Ovary (tissue), 9 donors: ENCODE results near the gene GABRG3. TPM values are rescaled to one million over a fixed set of nuclear protein-coding genes. Genes with fewer than 3 reads are reported as not detected.

Experiments
- DNase-seq, 5 donors: peaks; one replicate each; pipeline ENCODE4 v3.0.0-alpha.2; 2019 to 2020
- H3K27ac ChIP-seq, 2 donors: fragments of 200-600 bp; one replicate each; pipeline versions ENCODE4 v1.5.1 to v1.8.0; 2019 to 2022
- H3K27me3 ChIP-seq: fragments of 200-600 bp; one replicate; pipeline ENCODE4 v1.8.0; 2022
- H3K36me3 ChIP-seq: fragments of 200-600 bp; sonication (generic); one replicate; pipeline ENCODE4 v1.5.1; 2019
- H3K4me1 ChIP-seq: one replicate; pipeline ENCODE4 v1.8.1; 2013; ENCODE audit warnings: mild to moderate bottlenecking, moderate library complexity; ENCODE audit not compliant: insufficient read depth
- H3K4me3 ChIP-seq: fragments of 200-600 bp; sonication (generic); one replicate; pipeline ENCODE4 v1.5.1; 2017
- H3K9me3 ChIP-seq, 2 donors: fragments of 200-600 bp in 1 of 2; sonication (generic) in 1 of 2; one replicate each; pipeline versions ENCODE4 v1.5.1 to v1.8.1; 2013 to 2019; ENCODE audit warnings: mild to moderate bottlenecking in 1 of 2, moderate library complexity in 1 of 2
- EP300 ChIP-seq: sonication (generic); formaldehyde crosslinking; IDR thresholded peaks from one replicate; pipeline ENCODE4 v1.6.1; 2017; ENCODE audit warnings: antibody characterized with exemption
- POLR2A ChIP-seq: fragments of 450-650 bp; IDR thresholded peaks from one replicate; pipeline ENCODE4 v1.6.1; 2017; ENCODE audit warnings: antibody characterized with exemption, mild to moderate bottlenecking, moderate library complexity
- WGBS, 3 donors: extraction: QIAGEN DNeasy Blood & Tissue Kit in 1 of 3; methylation state at CpG; one replicate each; pipeline versions ENCODE4 v1.1.5 to v1.1.7; 2013 to 2017; 5-methylcytosine and 5-hydroxymethylcytosine counted together
- intact Hi-C, 4 donors: fragments of 100-400 bp; cut with DNase I; formaldehyde crosslinking; loops; one replicate each; pipeline versions ENCODE4 v1.11.0 to v1.15.1; 2022 to 2023
- polyA plus RNA-seq, 2 donors: library from polyadenylated mRNA; stranded (reverse); fragments of 200-250 nt in 1 of 2; fragments of 350-450 nt in 1 of 2; fragmentation: Illumina TruSeq in 1 of 2; extraction: RNeasy Lipid Tissue Mini Kit (QIAGEN cat#74804) in 1 of 2; gene quantifications; one replicate each; pipeline ENCODE4 v1.2.3, GENCODE V29; 2013 to 2014
- total RNA-seq, 7 donors: library from RNA; depleted of rRNA in 2 of 7; stranded (reverse); fragments of >200 nt in 2 of 7; fragmentation: NEBNext Ultra II Directional in 3 of 7; extraction: Animal tissue kit (Norgen Biotek cat#: 25700) in 3 of 7; gene quantifications; one replicate each; pipeline versions ENCODE4 v1.1.0 to v1.2.4, GENCODE V29; 2016 to 2023
- TF ChIP-seq, protein P1 (sequence below), 3 donors: fragments of 450-650 bp in 2 of 3; fragments of 200-600 bp in 1 of 3; IDR thresholded peaks; one replicate each; pipeline versions ENCODE4 v1.5.1 to v1.8.0; 2016 to 2022; ENCODE audit warnings: antibody characterized with exemption in 3 of 3, mild to moderate bottlenecking in 1 of 3
- donor health status: DM: no; HTN: no; CAD: no; lungs with moderate emphysema.
- donor health status: DM: no; HTN: no; CAD: no.
- donor health status: Bipolar disorder and iron deficiency.
- donor health status: DM: yes; HTN: yes; CAD: no.
- donor health status: DM: no; HTN: no; CAD: no.
- donor health status: DM: yes; HTN: yes; CAD: no.

GABRG3 gene
- total and polyA plus RNA-seq, 9 donors, result 0.01 to 0.18 (median 0.13) TPM; not detected in 6

DNA sequence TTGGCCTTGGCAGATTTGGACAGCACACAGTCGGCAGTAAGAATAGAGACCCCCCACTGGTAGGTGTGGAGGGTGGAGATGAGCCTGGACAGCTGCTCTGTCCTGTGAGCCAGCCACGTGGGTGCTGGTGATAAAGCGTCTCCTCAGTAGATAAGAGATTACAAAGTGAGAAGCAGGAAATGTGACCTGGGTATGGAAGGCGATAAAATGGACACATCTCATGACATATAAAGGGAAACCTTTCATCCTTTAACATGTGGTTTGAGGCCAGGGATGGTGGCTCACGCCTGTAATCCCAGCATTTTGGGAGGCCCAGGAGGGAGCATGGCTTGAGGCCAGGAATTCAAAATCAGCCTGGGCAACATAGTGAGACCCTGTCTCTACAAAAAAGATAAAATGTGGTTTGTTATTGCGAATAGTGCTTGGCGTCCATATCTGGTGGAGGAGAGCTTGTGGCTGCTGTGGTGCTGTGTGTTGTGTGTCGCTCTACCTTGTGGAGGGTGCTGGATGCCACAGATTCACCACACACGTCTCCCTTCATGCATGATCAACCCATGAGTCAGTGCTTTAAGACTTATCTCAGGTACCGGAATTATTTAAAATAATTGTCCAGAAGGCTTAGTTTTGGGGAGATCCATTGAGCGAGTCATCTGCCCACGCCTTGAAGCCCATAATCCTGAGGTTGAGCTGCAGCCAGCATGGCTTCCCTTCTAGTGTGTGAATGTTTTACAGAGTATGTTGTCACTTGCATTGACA lies 157.0 kb downstream of the GABRG3 start:
- 57 to 69% (median 65%) methylated on average over 12 of the region's 12 CpGs for WGBS, 3 donors
- H3K27me3 ChIP-seq, result no peaks in the 10 kb centered on the region
- intact Hi-C loops, result no loop called here
- H3K27ac ChIP-seq, result no peak overlapping the region
- no peaks in the 10 kb centered on the region for H3K36me3 ChIP-seq
- H3K4me3 ChIP-seq, result no peak overlapping the region
- no peak for DNase-seq
- H3K9me3 ChIP-seq, result no peaks in the 10 kb centered on the region
- TF ChIP-seq EP300 (no peak), POLR2A (no peak)
- TF ChIP-seq, protein P1, sequence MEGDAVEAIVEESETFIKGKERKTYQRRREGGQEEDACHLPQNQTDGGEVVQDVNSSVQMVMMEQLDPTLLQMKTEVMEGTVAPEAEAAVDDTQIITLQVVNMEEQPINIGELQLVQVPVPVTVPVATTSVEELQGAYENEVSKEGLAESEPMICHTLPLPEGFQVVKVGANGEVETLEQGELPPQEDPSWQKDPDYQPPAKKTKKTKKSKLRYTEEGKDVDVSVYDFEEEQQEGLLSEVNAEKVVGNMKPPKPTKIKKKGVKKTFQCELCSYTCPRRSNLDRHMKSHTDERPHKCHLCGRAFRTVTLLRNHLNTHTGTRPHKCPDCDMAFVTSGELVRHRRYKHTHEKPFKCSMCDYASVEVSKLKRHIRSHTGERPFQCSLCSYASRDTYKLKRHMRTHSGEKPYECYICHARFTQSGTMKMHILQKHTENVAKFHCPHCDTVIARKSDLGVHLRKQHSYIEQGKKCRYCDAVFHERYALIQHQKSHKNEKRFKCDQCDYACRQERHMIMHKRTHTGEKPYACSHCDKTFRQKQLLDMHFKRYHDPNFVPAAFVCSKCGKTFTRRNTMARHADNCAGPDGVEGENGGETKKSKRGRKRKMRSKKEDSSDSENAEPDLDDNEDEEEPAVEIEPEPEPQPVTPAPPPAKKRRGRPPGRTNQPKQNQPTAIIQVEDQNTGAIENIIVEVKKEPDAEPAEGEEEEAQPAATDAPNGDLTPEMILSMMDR (IDR thresholded peaks at IDR 0.05), result no peak
- no peaks in the 10 kb centered on the region for H3K4me1 ChIP-seq

- H3K27me3 ChIP-seq, result no peaks in the 10 kb centered on the region
- no peaks in the 10 kb centered on the region for H3K4me1 ChIP-seq
- no peaks in the 10 kb centered on the region for H3K9me3 ChIP-seq
- intact Hi-C loops, result no loop called here
- 36 to 45% (median 37%) methylated on average over 2 of the region's 2 CpGs for WGBS, 3 donors
- TF ChIP-seq, protein P1 (IDR thresholded peaks at IDR 0.05), result no peak
- no peak for TF ChIP-seq POLR2A
- no peak for TF ChIP-seq EP300
- no peak overlapping the region for H3K4me3 ChIP-seq
- no peaks in the 10 kb centered on the region for H3K36me3 ChIP-seq
- no peak overlapping the region for H3K27ac ChIP-seq
- no peak for DNase-seq
Measured at GRCh38 chr15:27133249-27133648, 162.3 kb downstream of the GABRG3 start.

GRCh38 chr15:27134481-27134880 lies 163.5 kb downstream of the GABRG3 start:
- H3K27me3 ChIP-seq, result no peaks in the 10 kb centered on the region
- no peak for DNase-seq
- H3K4me3 ChIP-seq, result no peak overlapping the region
- no peak for TF ChIP-seq POLR2A
- TF ChIP-seq, protein P1 (IDR thresholded peaks at IDR 0.05), result no peak
- TF ChIP-seq EP300, result no peak
- intact Hi-C loops, result no loop called here
- H3K9me3 ChIP-seq, result no peaks in the 10 kb centered on the region
- no peaks in the 10 kb centered on the region for H3K36me3 ChIP-seq
- H3K4me1 ChIP-seq, result no peaks in the 10 kb centered on the region
- 81 to 92% (median 91%) methylated on average over 4 of the region's 4 CpGs for WGBS, 3 donors
- H3K27ac ChIP-seq, result no peak overlapping the region

DNA sequence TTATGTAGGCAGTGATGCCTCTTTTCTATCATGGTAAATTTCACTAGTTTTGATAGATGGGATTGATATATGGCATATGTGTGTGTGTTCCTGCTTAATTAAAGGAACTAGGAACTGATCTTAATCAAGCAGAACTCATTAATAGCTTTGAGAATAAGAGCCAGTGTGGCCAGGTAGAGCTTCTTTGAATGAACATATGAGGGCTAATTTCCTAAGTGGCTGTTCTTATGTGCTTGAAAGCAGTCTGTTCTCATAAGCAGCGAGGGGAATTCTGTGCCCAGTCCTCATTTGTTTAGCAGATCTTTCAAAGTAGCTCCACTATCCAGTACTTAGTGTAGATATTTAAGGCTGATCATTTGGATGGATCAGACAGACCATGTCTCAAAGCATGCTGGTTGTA lies 164.2 kb downstream of the GABRG3 start:
- TF ChIP-seq POLR2A (no peak), EP300 (no peak)
- TF ChIP-seq, protein P1 (IDR thresholded peaks at IDR 0.05), result no peak
- intact Hi-C loops, result no loop called here
- WGBS, 3 donors, result 68 to 85% (median 71%) methylated on average over 1 of the region's 1 CpG

More for the DNA sequence above, 164.2 kb downstream of the GABRG3 start:
- no peaks in the 10 kb centered on the region for H3K4me1 ChIP-seq
- no peaks in the 10 kb centered on the region for H3K9me3 ChIP-seq
- H3K4me3 ChIP-seq, result no peak overlapping the region
- H3K27me3 ChIP-seq, result no peaks in the 10 kb centered on the region
- no peak for DNase-seq
- H3K36me3 ChIP-seq, result no peaks in the 10 kb centered on the region
- no peak overlapping the region for H3K27ac ChIP-seq
